HEK293 (cell line): ENCODE measurements around the gene BLOC1S5.

ENCODE experiments used
- BCL6B ChIP-seq: fragments of 450-650 bp; formaldehyde crosslinking; IDR thresholded peaks from 2 replicates; pipeline ENCODE4 v1.5.1; 2017; ENCODE audit warnings: missing biosample characterization, missing genetic modification characterization
- HIC1 ChIP-seq: fragments of 450-650 bp; formaldehyde crosslinking; IDR thresholded peaks from 2 replicates; pipeline ENCODE4 v1.5.1; 2016; ENCODE audit warnings: missing biosample characterization, missing genetic modification characterization
- IKZF3 ChIP-seq: fragments of 450-650 bp; IDR thresholded peaks from 2 replicates; pipeline ENCODE4 v1.5.0; 2018; ENCODE audit warnings: missing biosample characterization, mild to moderate bottlenecking, missing genetic modification characterization, moderate library complexity
- PBX3 ChIP-seq: sonication (generic); formaldehyde crosslinking; IDR thresholded peaks from 2 replicates; pipeline ENCODE4 v1.8.1; 2022; ENCODE audit warnings: mild to moderate bottlenecking, moderate library complexity, missing genetic modification reagents
- SCRT1 ChIP-seq: fragments of 450-650 bp; formaldehyde crosslinking; IDR thresholded peaks from 2 replicates; pipeline ENCODE4 v1.5.1; 2016; ENCODE audit warnings: missing biosample characterization, missing genetic modification characterization, borderline replicate concordance
- ZBTB26 ChIP-seq: fragments of 450-650 bp; formaldehyde crosslinking; optimal IDR thresholded peaks from 2 replicates; pipeline ENCODE3; 2016; ENCODE audit warnings: missing biosample characterization, mild to moderate bottlenecking, missing genetic modification characterization
- ZEB2 ChIP-seq: fragments of 450-650 bp; formaldehyde crosslinking; IDR thresholded peaks from 2 replicates; pipeline ENCODE4 v1.5.1; 2016; ENCODE audit warnings: missing biosample characterization, missing genetic modification characterization
- ZNF280C ChIP-seq: fragments of 450-650 bp; formaldehyde crosslinking; IDR thresholded peaks from 2 replicates; pipeline ENCODE4 v1.5.1; 2016; ENCODE audit warnings: missing biosample characterization, missing genetic modification characterization
- ZNF302 ChIP-seq: fragments of 450-650 bp; formaldehyde crosslinking; IDR thresholded peaks from 2 replicates; pipeline ENCODE4 v1.5.1; 2016; ENCODE audit warnings: missing biosample characterization, missing genetic modification characterization, low read depth
- ZNF391 ChIP-seq: fragments of 450-650 bp; formaldehyde crosslinking; IDR thresholded peaks from 2 replicates; pipeline ENCODE4 v1.5.1; 2016; ENCODE audit warnings: low read depth, missing biosample characterization, missing genetic modification characterization, borderline replicate concordance
- ZNF449 ChIP-seq: fragments of 450-650 bp; formaldehyde crosslinking; IDR thresholded peaks from 2 replicates; pipeline ENCODE4 v1.5.1; 2017; ENCODE audit warnings: missing biosample characterization, mild to moderate bottlenecking, missing genetic modification characterization, moderate library complexity
- ZNF488 ChIP-seq: fragments of 450-650 bp; formaldehyde crosslinking; IDR thresholded peaks from 2 replicates; pipeline ENCODE4 v1.5.1; 2016; ENCODE audit warnings: missing biosample characterization, missing genetic modification characterization
- ZNF544 ChIP-seq: fragments of 450-650 bp; formaldehyde crosslinking; IDR thresholded peaks from 2 replicates; pipeline ENCODE4 v1.5.0; 2017; ENCODE audit warnings: missing biosample characterization, missing genetic modification characterization
- ZNF704 ChIP-seq: fragments of 450-650 bp; formaldehyde crosslinking; IDR thresholded peaks from 2 replicates; pipeline ENCODE4 v1.5.1; 2016; ENCODE audit warnings: missing biosample characterization, missing genetic modification characterization
- ZNF843 ChIP-seq: fragments of 450-650 bp; formaldehyde crosslinking; IDR thresholded peaks from 2 replicates; pipeline ENCODE4 v1.5.1; 2016; ENCODE audit warnings: missing biosample characterization, missing genetic modification characterization
- ZSCAN23 ChIP-seq: fragments of 450-650 bp; formaldehyde crosslinking; IDR thresholded peaks from 2 replicates; pipeline ENCODE4 v1.5.1; 2016; ENCODE audit warnings: missing biosample characterization, missing genetic modification characterization
- TF ChIP-seq, protein P1 (sequence below): fragments of 450-650 bp; formaldehyde crosslinking; IDR thresholded peaks from 2 replicates; pipeline ENCODE4 v1.5.1; 2016; ENCODE audit warnings: missing biosample characterization, missing genetic modification characterization
- TF ChIP-seq, protein P2 (sequence below): fragments of 450-650 bp; formaldehyde crosslinking; IDR thresholded peaks from 2 replicates; pipeline ENCODE4 v1.5.1; 2017; ENCODE audit warnings: missing biosample characterization, missing genetic modification characterization
- TF ChIP-seq, protein P3 (sequence below): fragments of 450-650 bp; formaldehyde crosslinking; IDR thresholded peaks from 2 replicates; pipeline ENCODE4 v1.5.1; 2016; ENCODE audit warnings: missing biosample characterization, missing genetic modification characterization

BLOC1S5 gene

DNA sequence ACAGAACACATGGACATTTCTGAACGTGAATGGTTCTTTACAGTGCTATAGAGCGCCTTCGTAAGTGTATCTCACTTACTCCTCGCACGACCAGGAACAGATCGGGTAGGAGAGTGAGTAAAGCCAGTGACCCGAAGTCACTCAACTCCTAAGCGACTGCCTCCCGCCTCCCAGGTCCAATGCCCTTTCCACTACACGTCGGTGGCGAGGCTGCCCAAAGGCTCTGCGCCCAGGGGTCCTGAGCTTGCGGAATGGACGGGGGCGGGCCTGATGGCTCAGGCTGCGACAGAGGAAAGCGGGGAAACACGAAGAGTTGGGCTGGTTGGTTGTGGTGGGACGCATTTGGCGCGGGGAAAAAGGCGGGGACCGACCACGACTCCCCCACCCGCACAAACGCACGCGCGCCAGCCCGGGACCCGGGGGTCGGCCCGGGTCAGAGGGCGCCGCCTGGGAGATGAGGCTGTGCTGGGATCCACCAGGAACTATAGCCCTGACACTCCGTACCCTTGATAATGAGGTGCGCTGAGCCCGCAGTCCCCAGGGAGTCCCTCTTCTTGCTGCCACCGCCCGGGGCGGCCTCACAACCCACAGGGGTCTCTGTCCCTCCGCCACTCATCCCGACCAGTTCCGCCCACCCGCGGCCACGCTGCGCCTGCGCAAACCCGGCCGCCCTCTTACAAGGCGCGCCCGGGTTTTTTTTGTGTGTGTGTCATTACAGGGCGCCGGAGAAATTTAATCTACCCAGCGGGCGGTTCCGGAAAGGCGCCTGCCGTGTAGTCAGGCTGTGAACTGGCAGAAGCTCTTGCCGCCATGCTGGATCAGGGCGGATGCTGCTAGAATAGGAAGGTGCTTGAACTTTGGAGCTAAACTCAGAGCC lies at the start of gene BLOC1S5 (continued):
- TF ChIP-seq ZBTB26 (tag by site-specific recombination) (peak; percentile 83), IKZF3 (tag by site-specific recombination) (no peak; the same call in 1 of the 2 replicates), ZSCAN23 (tag by site-specific recombination) (peak; percentile 44; the same call in 1 of the 2 replicates), HIC1 (no peak; the same call in none of the 2 replicates), ZNF449 (tag by site-specific recombination) (peak; percentile 53), ZNF843 (tag by site-specific recombination) (peak; percentile 70), ZNF488 (tag by site-specific recombination) (no peak), ZNF391 (no peak; the same call in 1 of the 2 replicates), ZNF302 (tag by site-specific recombination) (no peak), BCL6B (tag by site-specific recombination) (no peak), ZNF704 (no peak), SCRT1 (tag by site-specific recombination) (no peak), ZNF544 (tag by site-specific recombination) (no peak), PBX3 (CRISPR knock-in tag) (no peak), ZNF280C (tag by site-specific recombination) (no peak), ZEB2 (tag by site-specific recombination) (peak; percentile 80; the same call in 1 of the 2 replicates)
- TF ChIP-seq, protein P1, sequence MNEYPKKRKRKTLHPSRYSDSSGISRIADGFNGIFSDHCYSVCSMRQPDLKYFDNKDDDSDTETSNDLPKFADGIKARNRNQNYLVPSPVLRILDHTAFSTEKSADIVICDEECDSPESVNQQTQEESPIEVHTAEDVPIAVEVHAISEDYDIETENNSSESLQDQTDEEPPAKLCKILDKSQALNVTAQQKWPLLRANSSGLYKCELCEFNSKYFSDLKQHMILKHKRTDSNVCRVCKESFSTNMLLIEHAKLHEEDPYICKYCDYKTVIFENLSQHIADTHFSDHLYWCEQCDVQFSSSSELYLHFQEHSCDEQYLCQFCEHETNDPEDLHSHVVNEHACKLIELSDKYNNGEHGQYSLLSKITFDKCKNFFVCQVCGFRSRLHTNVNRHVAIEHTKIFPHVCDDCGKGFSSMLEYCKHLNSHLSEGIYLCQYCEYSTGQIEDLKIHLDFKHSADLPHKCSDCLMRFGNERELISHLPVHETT (tag by site-specific recombination) = peak; percentile 73
- TF ChIP-seq, protein P2, sequence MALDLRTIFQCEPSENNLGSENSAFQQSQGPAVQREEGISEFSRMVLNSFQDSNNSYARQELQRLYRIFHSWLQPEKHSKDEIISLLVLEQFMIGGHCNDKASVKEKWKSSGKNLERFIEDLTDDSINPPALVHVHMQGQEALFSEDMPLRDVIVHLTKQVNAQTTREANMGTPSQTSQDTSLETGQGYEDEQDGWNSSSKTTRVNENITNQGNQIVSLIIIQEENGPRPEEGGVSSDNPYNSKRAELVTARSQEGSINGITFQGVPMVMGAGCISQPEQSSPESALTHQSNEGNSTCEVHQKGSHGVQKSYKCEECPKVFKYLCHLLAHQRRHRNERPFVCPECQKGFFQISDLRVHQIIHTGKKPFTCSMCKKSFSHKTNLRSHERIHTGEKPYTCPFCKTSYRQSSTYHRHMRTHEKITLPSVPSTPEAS (tag by site-specific recombination) = no peak; the same call in none of the 2 replicates
- TF ChIP-seq, protein P3, sequence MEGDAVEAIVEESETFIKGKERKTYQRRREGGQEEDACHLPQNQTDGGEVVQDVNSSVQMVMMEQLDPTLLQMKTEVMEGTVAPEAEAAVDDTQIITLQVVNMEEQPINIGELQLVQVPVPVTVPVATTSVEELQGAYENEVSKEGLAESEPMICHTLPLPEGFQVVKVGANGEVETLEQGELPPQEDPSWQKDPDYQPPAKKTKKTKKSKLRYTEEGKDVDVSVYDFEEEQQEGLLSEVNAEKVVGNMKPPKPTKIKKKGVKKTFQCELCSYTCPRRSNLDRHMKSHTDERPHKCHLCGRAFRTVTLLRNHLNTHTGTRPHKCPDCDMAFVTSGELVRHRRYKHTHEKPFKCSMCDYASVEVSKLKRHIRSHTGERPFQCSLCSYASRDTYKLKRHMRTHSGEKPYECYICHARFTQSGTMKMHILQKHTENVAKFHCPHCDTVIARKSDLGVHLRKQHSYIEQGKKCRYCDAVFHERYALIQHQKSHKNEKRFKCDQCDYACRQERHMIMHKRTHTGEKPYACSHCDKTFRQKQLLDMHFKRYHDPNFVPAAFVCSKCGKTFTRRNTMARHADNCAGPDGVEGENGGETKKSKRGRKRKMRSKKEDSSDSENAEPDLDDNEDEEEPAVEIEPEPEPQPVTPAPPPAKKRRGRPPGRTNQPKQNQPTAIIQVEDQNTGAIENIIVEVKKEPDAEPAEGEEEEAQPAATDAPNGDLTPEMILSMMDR = peak; percentile 73
